ENCODE results near the gene COL18A1.

- TF ChIP-seq CTCF (IDR thresholded peaks at IDR 0.05 in 4 of 5, conservative IDR thresholded peaks at IDR 0.05 in 1 of 5) (no peak), POLR2A (IDR thresholded peaks at IDR 0.05) (no peak)
Observed at GRCh38 chr21:45379171-45379900, 25.6 kb upstream of the COL18A1 start.
